ENCODE data around the gene SHOC2.
A peak's percentile ranks its signal among the peaks of the same experiment; 100 is the strongest.

SHOC2 gene

DNA sequence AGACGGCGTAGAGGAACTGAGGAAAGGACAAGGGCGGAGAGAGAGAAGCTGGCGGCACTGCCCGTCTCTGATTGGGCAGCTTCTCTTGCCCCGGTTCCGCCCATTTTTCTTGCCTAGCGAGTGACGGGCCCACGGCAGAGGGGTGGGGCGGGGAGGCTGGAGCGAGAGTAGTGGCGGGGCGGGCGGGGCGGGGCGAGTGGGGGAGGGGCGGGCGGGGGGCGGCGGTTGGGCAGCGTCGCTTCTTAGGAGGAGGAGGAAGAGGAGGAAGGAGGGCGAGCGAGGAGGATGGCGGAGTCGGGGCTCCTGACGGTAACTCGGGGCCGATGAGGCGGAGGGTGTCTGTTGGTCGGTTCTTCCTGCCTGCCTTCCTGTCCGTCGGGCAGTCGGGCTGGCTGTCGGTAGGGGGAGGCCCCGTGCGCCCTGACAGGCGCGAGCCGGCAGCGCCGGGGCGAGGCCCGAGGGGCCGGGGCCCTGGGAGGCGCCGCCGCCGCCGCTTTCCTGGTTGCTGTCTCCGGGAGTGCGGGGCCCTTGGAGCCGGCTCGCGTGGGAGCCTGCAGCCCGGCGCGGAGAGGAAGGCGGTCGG lies at the start of gene SHOC2:
Gene SHOC2, plus strand, starts transcription at position 256 of the 583 bp plus-strand sequence. CDS start 44,755 bp downstream, outside the sequence.
- FAIRE-seq = no peak

DNA sequence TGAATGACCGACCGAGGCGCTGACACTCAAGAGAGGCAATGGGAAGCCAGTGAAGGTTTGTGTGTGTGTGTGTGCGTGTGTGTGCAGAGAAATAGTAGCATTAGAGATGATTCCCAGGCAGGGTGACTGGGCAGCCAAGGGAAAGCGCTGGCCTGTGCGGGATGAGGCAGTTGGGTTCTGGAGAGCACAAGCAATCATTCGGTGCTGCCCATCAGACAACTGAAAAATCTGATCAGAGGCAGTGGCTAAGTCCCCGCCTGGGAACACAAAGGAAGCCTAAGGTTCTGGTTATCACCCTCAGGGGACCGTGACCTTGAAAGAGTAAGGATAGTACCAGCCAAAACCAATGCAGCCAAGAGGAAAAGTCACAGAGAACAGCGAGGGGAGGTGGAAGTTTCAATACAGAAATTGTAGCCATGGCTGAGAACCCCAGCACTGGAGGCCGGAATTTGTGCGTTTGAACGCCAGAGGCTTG lies 48.5 kb upstream of the SHOC2 start:
- FAIRE-seq = no peak

DNA sequence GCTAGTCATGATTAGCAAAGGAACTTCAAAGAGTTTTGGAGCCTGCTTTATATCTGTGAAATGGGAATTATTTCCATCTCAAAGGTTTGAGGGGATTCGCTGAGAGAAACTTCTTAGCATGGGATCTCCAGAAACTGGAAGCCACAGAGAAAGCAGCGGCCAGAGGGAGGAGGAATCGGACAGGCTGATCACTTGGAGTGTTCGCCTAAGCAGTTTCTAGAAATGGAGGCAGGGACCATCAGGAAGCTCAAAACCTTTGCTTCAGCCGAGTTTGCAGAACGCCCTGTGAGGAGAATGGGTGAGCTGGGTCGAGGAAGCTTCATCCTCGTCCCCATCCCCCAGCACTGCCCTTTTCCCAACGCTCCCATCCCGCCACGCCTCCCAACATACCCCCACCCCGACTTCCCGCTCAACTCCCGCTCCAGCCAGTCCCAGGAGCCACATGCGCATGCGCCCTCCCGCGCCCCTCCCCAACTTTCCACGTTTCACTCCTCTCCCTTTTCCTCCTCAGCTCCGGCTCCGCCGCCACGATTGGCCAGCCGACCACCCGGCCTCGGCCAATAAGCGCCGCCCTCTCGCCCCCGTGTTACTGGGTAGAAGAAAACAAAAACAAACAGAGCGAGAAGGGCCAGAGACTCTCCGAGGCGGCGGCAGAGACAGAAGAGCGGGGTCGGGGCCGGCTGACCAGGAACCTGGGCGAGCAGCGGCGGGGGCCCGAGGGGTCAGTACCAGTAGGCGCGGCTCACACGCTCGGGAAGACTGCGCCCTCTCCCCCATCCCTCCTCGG lies 47.9 kb upstream of the SHOC2 start, which contains the start of gene PDCD4:
Gene PDCD4, plus strand, starts transcription at position 631 of the 787 bp plus-strand sequence. CDS start 4,100 bp downstream, outside the sequence.
- FAIRE-seq = peak; percentile 94

DNA sequence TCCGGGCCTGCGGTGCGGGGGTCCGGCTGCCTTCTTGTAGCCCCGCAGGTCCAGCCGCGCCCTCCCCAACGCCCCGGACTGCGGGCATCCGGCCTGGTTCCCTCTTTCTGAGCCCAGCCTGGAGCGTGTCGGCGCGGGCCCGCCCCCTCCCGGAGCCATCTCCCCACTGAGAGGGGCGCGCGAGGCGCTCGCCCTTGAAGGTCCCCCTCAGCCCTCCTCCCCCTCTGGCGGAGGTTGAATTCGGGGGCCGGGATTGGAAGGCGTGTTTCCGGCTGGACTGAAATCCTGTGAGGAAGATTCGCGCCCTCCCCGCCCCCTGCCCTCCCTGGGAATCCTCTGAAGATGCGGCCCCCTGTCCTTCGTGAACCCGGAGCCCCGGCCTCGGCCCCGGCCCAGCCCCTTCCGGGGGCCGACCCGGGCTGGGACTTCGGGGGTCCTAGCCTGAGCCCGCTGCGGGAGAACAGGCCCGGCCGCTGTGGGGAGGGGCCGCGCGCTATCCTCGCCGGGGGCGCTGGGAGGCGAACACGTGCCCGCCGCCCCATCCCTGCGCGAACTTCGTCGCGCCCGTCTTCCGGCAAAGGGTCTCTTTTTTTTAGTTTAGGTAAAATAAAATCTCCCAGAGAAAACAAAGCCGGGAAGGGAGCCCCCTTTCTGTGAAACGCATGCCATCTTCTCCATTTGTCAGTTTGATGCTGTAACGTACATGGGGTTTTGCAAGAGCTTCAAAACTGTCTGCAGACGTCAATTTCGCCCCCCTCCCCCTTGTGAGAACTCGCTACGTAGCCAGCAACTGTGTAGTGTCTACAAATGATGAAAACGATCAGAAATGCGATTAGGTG lies 47.0 kb upstream of the SHOC2 start:
- no peak for FAIRE-seq

DNA sequence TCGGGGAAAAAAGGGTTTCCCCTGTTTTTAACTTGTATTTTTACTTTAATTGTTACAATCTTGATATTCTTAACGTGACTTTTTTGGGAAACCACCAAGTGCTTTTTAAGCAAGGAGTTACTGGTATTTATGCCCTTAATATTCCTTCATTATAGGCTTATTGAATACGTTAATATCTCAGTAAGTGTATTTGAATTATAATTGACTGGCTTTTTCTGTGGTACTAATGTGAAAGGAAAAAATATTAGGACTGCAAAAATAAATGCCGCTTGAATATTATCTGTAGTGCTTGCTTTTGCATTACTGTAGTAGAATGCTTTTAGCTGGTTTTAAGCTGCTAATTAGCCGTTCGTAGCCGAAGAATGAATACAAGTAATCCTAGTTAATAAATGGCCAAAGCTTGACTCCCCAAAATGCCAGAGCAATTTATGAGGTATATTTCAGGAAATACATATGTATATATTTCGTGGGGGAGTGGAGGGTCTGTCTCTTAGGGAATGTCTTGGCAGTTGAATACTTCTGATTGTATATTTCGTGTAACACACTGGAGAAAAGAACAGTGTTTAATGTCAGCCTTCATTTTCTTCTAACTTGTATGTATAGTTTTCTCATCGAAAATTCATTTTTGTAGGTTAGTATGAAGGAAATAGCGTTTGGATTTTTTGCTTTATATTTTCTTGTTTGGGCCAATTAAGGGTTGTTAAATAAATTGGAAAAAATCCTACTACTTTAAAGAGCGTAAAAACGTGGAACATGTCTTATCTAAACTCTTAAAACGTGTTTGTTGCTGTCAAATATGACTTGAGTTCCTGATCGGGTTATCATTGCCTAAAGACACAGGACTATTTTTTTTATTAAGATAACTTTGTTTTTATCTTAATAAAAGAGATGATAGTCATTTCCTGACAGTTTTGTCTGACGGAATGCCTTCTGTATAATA lies 46.1 kb upstream of the SHOC2 start:
- peak; percentile 19 for FAIRE-seq

DNA sequence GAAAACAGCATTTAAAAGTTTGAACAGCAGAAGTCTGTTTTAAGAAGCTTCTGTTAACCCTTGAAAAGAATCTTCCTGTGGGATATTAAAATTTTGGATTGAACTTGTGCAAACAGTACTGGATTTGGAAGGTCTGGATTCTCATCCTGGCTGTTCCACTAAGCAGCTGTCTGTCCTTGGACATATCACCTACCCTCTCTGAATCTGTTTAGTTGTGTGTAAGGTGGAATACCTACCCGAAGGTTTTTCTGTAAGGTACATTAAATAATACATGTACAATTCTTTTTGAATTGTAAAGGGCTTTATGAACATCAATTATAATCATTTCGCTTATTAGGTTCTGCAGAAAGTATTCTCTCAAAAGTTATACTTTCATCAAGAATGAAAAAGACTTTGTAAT lies 45.5 kb upstream of the SHOC2 start:
- no peak for FAIRE-seq

DNA sequence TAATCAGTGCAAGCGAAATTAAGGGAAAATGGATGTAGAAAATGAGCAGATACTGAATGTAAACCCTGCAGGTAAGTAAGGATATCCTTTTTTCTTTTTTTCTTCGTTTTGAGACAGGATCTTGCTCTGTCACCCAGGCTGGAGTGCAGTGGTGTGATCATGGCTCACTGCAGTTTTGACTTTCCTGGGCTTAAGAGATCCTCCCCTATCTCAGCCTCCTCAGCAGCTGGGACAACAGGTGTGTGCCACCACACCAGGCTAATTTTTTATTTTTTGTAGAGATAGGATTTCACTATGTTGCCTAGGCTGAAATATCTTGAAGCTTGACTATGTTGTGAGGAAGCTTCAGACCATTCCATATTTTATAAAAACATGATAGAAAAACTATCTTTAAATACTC lies 43.4 kb upstream of the SHOC2 start:
- no peak for FAIRE-seq

DNA sequence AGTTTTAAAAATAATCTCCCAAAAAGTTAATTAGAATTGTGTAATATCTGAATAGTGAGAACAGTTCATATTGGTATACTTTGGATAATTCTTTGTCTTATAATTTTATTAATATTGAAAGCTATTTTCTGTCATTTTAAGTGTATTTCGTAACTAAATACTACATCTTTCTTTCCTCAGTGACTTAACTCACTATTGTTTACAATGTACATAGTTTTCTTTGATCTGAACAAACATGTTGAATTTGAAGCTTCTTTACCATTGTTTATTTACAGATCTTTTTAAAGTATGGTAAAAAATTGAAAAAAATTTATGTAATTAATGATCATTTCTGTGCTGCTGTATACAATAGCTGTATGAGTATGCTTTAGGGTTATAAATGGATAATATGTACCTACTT lies 42.6 kb upstream of the SHOC2 start:
- FAIRE-seq = peak; percentile 32

DNA sequence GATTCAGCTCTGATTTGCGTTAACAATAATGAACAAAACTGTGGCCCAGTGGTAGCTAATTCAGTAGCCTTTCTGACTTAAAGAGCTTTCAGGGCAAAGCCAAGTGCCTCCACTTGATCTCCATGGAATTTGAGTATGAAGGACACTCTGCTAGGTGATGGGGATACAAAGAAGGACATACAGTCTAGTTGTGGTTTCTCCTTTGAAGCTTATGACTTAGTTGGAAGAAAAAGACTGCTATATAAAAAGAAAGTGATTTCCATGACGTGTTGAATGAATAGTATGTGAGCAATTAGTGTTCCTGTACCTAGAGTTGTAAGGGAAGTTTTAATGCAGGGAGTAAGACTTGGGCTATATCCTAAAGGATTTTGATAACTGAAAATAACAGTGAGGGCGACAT lies 39.4 kb upstream of the SHOC2 start:
- FAIRE-seq = no peak

DNA sequence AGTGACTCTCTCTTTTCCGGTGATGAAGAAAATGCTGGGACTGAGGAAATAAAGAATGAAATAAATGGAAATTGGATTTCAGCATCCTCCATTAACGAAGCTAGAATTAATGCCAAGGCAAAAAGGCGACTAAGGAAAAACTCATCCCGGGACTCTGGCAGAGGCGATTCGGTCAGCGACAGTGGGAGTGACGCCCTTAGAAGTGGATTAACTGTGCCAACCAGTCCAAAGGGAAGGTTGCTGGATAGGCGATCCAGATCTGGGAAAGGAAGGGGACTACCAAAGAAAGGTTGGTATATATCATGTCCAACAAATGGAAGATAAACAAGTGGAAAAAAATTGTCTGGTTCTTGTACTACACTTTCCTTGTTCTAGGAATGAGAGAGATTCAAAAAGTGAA lies 38.2 kb upstream of the SHOC2 start:
- FAIRE-seq = no peak

DNA sequence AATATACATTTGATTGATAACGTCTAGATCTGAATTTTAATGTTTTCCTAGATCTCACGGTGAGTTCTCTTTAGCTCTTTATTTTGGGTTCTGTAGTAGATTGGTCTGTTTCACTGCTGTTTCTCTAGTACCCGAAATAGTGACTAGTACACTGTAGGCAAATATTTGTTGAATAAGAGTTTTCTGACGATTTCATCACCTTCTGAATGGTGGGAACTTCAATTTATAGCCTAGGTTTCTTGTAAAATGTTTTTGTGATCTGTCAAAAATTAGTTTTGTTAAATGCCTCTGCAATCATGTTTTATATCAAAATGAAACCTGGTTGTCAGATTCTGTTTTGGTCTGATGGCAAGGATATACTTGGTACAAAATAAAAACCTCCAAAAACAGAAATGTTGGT lies 37.5 kb upstream of the SHOC2 start:
- no peak for FAIRE-seq

DNA sequence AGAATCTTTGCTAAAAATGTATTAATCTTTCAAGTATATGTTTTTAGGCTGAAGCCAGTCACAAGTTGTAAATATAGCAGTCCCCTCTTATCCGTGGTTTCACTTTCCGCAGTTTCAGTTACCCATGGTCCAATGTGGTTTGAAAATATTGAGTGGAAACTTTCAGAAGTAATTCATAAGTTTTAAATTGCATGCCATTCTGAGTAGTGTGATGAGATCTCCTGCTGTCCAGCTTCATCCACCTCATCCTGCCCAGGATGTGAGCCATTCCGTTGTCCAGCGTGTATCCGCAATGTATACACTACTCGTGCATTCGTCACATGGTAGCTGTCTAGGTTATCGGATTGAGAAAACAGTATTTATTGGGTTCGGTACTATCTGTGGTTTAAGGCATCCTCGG lies 35.5 kb upstream of the SHOC2 start:
- no peak for FAIRE-seq

DNA sequence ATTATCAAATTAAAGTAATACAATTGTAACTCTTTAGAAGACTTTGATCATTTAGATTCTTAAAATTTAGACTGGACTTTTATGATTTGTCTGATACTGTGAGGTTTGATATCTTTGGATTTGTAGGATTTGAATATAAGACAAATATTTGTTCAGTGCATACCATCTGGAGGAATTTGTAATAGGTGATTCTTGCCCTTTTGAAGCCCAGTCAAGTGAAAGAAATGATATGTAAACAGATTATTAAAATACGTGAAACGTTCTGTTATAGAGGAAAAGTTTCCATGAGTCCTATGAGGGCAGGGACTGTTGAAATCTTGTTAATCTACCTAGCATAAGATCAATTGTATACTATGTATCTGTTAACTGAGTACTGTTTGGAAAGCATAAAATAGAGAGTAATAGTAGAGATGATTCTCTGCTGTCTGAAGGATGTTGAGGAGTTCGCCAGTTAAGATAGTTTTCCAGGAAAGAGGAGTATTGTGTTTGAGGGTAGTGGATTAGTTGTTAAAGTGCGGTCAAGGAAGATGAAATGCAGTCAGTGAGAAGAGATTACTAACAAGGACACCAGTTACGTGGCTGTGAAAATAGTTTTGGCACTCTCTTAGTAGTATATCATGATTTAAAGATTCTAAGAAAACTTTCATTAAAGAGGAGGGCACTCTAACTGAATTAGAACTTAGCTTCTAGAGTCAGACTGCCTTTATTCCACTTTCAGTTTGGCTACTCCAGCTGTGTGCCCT lies 33.3 kb upstream of the SHOC2 start:
- no peak for FAIRE-seq

DNA sequence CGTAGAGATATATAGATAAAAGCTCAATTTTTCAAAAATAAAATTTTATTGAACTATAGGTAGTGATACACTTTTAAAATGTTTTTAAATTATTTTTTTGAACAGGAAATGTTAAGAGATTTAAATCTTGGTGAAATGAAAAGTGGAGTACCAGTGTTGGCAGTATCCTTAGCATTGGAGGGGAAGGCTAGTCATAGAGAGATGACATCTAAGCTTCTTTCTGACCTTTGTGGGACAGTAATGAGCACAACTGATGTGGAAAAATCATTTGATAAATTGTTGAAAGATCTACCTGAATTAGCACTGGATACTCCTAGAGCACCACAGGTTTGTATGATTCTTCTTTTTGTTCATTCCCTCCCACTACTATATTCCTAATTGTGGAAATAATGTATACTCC lies 31.8 kb upstream of the SHOC2 start:
- FAIRE-seq = no peak

DNA sequence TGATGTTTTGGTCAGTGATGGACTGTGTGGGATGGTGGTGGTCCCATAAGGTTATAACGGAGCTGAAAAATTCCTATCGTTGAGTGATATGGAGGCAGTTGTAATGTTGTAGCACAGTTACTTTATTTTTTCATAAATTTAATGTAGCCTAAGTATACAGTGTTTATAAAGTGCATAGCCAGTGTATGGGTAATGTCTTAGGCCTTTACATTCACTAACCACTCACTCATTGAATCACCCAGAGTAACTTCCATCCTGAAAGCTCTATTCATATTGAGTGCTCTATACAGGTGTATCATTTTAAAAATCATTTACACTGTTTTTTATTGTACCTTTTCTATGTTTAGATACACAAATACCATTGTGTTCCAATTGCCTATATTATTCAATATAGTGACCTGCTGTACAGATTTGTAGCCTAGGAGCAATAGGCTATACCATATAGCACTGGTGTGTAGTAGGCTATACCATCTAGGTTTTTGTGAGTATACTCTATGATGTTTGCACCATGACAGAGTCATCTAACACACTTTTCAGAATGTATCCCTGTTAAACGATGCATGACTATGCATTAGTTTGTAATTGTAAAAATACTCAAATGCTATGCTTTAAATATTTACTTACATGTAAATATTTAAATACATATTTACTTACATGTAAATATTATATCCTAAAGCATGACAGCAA lies 26.7 kb upstream of the SHOC2 start:
- no peak for FAIRE-seq

DNA sequence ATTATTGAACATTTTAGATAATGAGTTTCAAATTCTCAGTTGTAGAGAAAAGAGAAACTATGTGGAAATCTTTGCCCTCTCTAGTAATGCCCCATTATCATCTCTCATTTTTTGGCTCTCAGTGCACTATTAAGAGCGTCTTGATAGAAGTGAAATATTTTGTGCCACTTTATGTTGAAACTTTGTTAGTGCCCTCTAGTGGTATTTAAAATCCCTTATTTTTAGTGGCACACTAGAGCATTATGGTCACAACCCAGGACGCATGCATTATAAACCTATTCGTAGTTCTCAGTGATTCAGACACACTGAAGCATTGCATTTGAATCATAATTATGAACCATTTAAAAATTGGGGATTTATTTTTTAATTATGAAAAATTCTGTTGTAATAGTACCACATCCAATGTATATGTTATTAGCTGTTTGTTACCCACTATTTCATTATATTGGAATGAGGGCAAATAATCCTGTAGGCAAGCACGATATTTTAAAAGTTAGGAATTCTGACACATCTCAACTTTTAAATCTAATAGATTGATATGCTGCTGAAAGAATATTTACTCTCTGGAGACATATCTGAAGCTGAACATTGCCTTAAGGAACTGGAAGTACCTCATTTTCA lies 25.7 kb upstream of the SHOC2 start:
- peak; percentile 89 for FAIRE-seq

DNA sequence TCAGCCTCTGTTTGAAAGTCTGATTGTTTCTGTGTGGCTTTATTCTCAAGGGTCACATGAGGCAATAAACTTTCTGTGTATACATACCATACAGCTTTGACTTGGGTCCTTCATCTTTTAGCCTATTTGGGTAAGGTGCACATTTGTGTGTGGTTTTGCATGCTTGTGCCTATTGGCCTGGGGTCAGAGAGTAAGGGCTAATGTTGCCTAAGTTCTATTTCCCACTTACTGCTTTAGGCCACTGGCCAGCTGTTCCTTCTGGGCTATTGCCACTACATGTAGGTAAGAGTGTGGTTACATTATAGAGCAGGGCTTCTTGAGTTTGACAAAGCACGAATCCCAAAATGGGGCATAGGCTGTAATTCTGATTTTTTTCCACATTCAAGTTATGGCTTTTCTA lies 22.2 kb upstream of the SHOC2 start:
- no peak for FAIRE-seq

DNA sequence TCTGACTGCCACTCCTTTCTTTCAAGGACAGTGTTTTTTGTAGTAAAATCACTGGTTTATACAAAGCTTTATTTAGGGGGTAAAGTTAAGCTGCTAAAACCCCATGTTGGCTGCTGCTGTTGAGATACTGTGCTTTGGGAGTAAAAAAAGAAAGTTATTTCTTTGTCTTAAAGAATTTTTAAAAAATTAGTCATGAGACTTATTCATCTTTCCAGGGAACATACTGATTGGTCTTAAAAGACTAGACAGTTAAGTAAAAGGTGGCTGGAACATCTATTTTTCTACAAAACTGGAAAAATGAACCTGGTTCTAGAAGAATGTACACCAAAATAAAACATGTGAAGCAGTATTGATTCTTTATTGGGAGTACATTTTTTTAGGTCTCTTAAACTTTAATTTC lies 21.0 kb upstream of the SHOC2 start:
- no peak for FAIRE-seq

DNA sequence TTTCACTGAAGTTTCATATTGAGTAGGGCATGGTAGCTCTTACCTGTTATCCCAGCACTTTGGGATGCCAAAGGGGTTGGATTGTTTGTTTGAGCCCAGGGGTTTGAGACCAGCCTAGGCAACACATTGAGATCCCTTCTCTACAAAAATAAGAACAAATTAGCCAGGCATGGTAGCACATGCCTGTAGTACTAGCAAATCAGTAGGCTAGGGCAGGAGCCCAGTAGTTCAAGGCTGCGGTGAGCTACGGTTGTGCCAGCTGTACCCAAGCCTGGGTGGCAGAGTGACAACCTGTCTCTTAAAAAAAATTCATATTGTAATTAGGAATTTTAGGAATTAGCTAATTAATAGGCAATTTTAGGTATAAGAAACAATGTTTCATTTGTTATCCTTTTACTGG lies 18.4 kb upstream of the SHOC2 start:
- FAIRE-seq = no peak
